GM10248 (cell line): ENCODE data around the gene UBE2QL1.

Experiments
- CTCF ChIA-PET: fragments of 300-600 bp; sonication (Branson Sonifier 250); formaldehyde crosslinking; extraction: SDS; loops from one replicate; lab custom pipeline; 2021; ENCODE audit warnings: antibody characterized with exemption; lab: Yijun Ruan, JAX
- POLR2A ChIA-PET: fragments of 350-650 bp; sonication (Branson Sonifier 250); formaldehyde crosslinking; extraction: SDS; loops from one replicate; lab custom pipeline; 2020; ENCODE audit warnings: antibody characterized with exemption; lab: Yijun Ruan, JAX
- DNase-seq: peaks from one replicate; pipeline ENCODE4 v3.0.0; 2012; ENCODE audit errors: extremely low spot score
- CTCF ChIP-seq: IDR thresholded peaks from 2 replicates; pipeline ENCODE4 v1.5.1; 2012; ENCODE audit warnings: mild to moderate bottlenecking, low read depth; ENCODE audit errors: extremely low read depth, missing control alignments, control extremely low read depth

UBE2QL1 gene

GRCh38 chr5:6503342-6503741, 54.7 kb downstream of the UBE2QL1 start:
- POLR2A ChIA-PET: no interaction called here

GRCh38 chr5:6504677-6505415, 56.2 kb downstream of the UBE2QL1 start:
- TF ChIP-seq CTCF: no peak
- DNase-seq: no peak
- POLR2A ChIA-PET: no interaction called here
- CTCF ChIA-PET: no interaction called here

More at GRCh38 chr5:6503342-6503741, 54.7 kb downstream of the UBE2QL1 start:
- no peak for TF ChIP-seq CTCF
- CTCF ChIA-PET: interaction anchor here (1.1 to 1.4 kb wide), 4 partner anchors 11 to 339 kb away, joined by 3 to 6 read pairs (median 4); no protein-coding TSS in a partner anchor
- DNase-seq: no peak

- POLR2A ChIA-PET: no interaction called here
- no peak for DNase-seq
- TF ChIP-seq CTCF: no peak
- CTCF ChIA-PET: interaction anchor here (1.5 kb wide), 1 partner anchor 9 kb away, joined by 4 read pairs; no protein-coding TSS in a partner anchor
Measured at GRCh38 chr5:6505416-6505755, 56.7 kb downstream of the UBE2QL1 start.

- DNase-seq: no peak
- ChIA-PET POLR2A (no interaction called here), CTCF (interaction anchor here (1.5 kb wide), 1 partner anchor 9 kb away, joined by 4 read pairs; no protein-coding TSS in a partner anchor)
- no peak for TF ChIP-seq CTCF
Measured at GRCh38 chr5:6505783-6506557, 57.3 kb downstream of the UBE2QL1 start.

- no peak for TF ChIP-seq CTCF
- POLR2A ChIA-PET: no interaction called here
- DNase-seq: no peak
- CTCF ChIA-PET: interaction anchor here (1.5 kb wide), 1 partner anchor 8 kb away, joined by 4 read pairs; no protein-coding TSS in a partner anchor
Measured at GRCh38 chr5:6506611-6507010, 58.0 kb downstream of the UBE2QL1 start.

- DNase-seq: no peak
- POLR2A ChIA-PET: no interaction called here
- CTCF ChIA-PET: no interaction called here
- no peak for TF ChIP-seq CTCF
Measured at GRCh38 chr5:6508931-6509330, 60.3 kb downstream of the UBE2QL1 start.
